ENCODE data around the gene CAMTA2.

CAMTA2 gene

DNA sequence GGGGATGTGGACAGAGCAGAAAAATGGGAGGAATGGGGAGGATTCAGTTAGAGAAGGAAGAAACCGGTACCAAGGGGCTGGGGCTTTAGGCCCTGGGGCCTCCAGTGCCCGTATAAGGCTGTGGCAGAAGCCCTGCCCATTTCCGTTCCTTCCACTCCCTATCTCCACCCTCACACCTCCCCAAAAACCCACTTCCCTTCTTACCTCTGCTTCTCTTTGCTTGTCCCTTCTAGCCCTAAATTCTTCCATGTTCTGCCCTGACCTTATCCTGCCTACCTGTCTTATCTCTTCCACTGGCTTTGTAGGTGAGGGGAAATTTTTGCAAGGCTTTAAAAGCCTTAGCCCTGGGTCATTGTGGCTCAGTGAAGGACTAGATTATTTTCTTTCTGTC lies 43.3 kb downstream of the CAMTA2 start:
- Histone ChIP-seq H3K4me3 (ENCODE audit: low read depth in 1 of 5, low read length in 5 of 5) (no peak overlapping the region), H3K9ac (ENCODE audit: low read length in 5 of 5) (peak overlapping the region in 1 of 5 donors; percentile 52), H3K27ac (ENCODE audit: low read depth, low read length) (peak overlapping the region; percentile 96), H3K4me1 (ENCODE audit: control insufficient read depth in 5 of 5, insufficient read depth in 5 of 5, low read length in 5 of 5) (peaks cover 10 to 61% (median 50%) of the 10 kb centered on the region in 5 donors), H3K27me3 (ENCODE audit: control insufficient read depth in 5 of 5, insufficient read depth in 4 of 5, low read length in 5 of 5) (no peaks in the 10 kb centered on the region), H3K9me3 (ENCODE audit: control insufficient read depth in 5 of 5, low read length in 5 of 5) (no peaks in the 10 kb centered on the region), H3K36me3 (ENCODE audit: control insufficient read depth in 5 of 5, insufficient read depth in 5 of 5, low read length in 5 of 5) (peaks cover 0 to 49% (median 44%) of the 10 kb centered on the region in 5 donors)

DNA sequence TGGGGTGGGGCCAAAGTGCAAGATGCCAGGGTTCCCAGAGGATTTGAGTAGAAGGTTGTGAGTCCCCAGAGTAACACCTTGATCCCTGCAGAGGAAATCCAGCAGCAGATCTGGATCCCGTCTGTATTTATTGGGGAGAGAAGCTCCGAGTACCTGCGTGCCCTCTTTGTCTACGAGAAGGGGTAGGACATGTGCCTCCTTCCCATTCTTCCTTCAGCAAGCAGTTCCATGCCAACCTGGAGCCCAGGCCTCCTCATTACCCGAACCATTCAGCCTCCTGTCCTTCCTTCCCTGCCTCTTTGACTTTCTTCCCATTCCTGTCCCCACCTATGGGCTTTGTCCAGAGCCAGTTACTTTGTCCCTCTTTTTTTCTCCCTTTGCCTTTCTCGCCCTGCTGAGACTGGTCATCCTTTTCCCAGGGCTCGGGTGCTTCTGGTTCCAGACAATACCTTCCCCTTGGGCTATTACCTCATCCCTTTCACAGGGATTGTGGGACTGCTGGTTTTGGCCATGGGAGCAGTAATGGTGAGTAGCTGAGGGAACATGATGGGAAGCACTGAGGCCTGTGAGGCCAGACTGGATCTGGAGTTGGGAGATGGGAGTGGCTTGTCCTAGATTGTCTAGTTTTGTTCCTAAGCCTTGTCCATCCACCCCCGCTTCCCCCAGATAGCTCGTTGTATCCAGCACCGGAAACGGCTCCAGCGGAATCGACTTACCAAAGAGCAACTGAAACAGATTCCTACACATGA lies 44.5 kb downstream of the CAMTA2 start:
- Histone ChIP-seq H3K9ac (ENCODE audit: low read length in 5 of 5) (peak overlapping the region in 4 of 5 donors; percentile 26 to 52 (median 34)), H3K4me3 (ENCODE audit: low read depth in 1 of 5, low read length in 5 of 5) (no peak overlapping the region), H3K27me3 (ENCODE audit: control insufficient read depth in 5 of 5, insufficient read depth in 4 of 5, low read length in 5 of 5) (no peaks in the 10 kb centered on the region), H3K36me3 (ENCODE audit: control insufficient read depth in 5 of 5, insufficient read depth in 5 of 5, low read length in 5 of 5) (peaks cover 0 to 55% (median 51%) of the 10 kb centered on the region in 5 donors), H3K27ac (ENCODE audit: low read depth, low read length) (peak overlapping the region; percentile 96), H3K9me3 (ENCODE audit: control insufficient read depth in 5 of 5, low read length in 5 of 5) (no peaks in the 10 kb centered on the region), H3K4me1 (ENCODE audit: control insufficient read depth in 5 of 5, insufficient read depth in 5 of 5, low read length in 5 of 5) (peaks cover 14 to 73% (median 60%) of the 10 kb centered on the region in 5 donors)

DNA sequence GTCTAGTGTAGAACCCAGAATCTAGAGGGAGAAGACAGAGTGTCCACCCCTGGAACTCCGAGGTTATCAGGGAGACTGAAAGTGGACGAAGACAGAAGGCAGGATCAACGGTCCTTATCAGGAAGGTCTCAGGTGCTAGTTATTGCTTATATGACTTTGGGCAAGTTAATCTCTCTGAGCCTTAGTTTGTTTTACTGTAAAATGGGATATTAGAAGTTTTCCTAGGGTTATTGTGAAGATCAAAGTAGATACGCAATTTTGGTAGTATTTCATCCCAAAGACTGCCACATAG lies 46.2 kb downstream of the CAMTA2 start:
- no peaks in the 10 kb centered on the region for H3K9me3 ChIP-seq (ENCODE audit: control insufficient read depth in 5 of 5, low read length in 5 of 5)
- peak overlapping the region in 4 of 5 donors; percentile 93 to 98 (median 97) for H3K9ac ChIP-seq (ENCODE audit: low read length in 5 of 5)
- H3K27me3 ChIP-seq (ENCODE audit: control insufficient read depth in 5 of 5, insufficient read depth in 4 of 5, low read length in 5 of 5) = no peaks in the 10 kb centered on the region
- peaks cover 0 to 64% (median 62%) of the 10 kb centered on the region in 5 donors for H3K36me3 ChIP-seq (ENCODE audit: control insufficient read depth in 5 of 5, insufficient read depth in 5 of 5, low read length in 5 of 5)
- peaks cover 14 to 64% (median 51%) of the 10 kb centered on the region in 5 donors for H3K4me1 ChIP-seq (ENCODE audit: control insufficient read depth in 5 of 5, insufficient read depth in 5 of 5, low read length in 5 of 5)
- peak overlapping the region; percentile 93 for H3K27ac ChIP-seq (ENCODE audit: low read depth, low read length)
- H3K4me3 ChIP-seq (ENCODE audit: low read depth in 1 of 5, low read length in 5 of 5) = peak overlapping the region; percentile 89 to 90 (median 90)

DNA sequence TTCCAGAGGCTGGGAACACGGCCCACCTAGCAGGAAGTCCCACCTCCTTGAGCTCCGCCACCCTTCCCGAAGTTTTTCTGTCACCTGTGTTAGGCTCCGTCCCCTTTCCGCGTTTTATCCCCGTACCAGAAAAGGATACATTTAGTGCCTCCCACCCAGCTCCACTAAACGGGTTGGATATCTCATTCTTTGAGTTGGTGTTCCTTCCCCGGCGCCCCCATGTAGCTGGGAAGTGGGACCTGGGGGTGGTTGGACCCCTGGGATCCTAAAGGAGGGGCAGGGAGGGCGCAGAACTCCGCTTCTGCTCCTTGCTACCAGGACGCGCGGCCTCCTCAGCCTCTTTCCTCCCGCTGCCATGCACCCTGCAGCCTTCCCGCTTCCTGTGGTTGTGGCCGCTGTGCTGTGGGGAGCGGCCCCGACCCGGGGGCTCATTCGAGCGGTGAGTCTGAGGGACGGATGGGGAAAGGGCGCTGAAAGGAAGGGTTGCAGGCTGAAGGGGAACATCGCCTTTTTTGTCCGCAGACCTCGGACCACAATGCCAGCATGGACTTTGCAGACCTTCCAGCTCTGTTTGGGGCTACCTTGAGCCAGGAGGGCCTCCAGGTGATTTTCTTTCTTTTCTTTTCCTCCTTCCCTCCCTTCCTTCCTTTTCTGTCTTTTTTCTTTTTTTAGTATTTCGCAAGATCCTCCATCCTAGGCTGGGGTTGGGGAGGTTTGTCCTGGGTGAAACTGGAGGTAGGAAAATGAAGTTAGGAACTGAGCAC lies 46.7 kb downstream of the CAMTA2 start:
- Histone ChIP-seq H3K9ac (ENCODE audit: low read length in 5 of 5) (peak overlapping the region; percentile 81 to 98 (median 97)), H3K9me3 (ENCODE audit: control insufficient read depth in 5 of 5, low read length in 5 of 5) (no peaks in the 10 kb centered on the region), H3K4me3 (ENCODE audit: low read depth in 1 of 5, low read length in 5 of 5) (peak overlapping the region; percentile 89 to 90 (median 90)), H3K27me3 (ENCODE audit: control insufficient read depth in 5 of 5, insufficient read depth in 4 of 5, low read length in 5 of 5) (no peaks in the 10 kb centered on the region), H3K36me3 (ENCODE audit: control insufficient read depth in 5 of 5, insufficient read depth in 5 of 5, low read length in 5 of 5) (peaks cover 0 to 64% (median 62%) of the 10 kb centered on the region in 5 donors), H3K4me1 (ENCODE audit: control insufficient read depth in 5 of 5, insufficient read depth in 5 of 5, low read length in 5 of 5) (peaks cover 11 to 59% (median 46%) of the 10 kb centered on the region in 5 donors), H3K27ac (ENCODE audit: low read depth, low read length) (peak overlapping the region; percentile 93)

DNA sequence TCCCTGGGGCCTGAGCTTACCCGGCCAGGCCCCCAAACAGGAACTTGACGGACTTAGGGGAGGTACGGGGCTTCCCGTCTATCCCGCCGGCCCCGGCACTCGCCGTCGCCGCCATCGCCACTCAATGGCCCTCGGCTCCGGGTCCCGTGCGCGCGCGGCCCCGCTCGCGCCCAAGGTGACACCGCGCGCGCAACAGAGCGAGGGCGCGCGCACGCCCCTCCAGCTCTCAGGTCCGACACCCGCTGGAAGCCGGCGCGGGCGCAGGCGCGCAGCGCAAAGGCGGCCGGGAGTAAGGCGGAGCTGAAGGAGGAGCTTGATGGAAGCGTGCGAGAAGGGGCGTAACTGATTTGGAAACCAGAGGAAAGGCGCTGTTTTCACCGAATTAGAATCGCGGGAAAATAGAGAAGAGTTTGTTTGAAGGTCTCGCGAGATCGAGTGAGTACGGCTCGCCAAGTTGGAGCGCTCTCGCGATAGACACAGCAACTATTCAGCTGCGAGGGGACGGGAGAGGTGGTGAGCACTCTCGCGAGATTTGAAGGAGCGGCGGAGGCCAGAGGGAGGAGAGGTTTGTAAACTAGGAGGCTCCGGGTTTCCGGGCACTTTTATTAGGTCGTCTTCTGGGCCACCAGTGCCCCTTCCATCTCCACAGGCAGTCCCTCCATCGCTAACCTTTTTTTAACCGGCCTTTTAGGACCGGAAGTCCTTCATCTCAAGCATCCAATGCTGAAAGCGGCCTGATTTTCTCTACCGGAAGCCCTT lies 47.5 kb downstream of the CAMTA2 start, which contains the start of the genes RNF167 and SLC25A11:
Gene RNF167, plus strand, starts transcription at position 473 of the 759 bp plus-strand sequence. CDS start 642 bp downstream, outside the sequence.
Gene SLC25A11, minus strand, starts transcription at position 251 of the 759 bp plus-strand sequence. Its CDS starts 136 bp downstream, at position 115.
- H3K36me3 ChIP-seq (ENCODE audit: control insufficient read depth in 5 of 5, insufficient read depth in 5 of 5, low read length in 5 of 5) = peaks cover 0 to 60% (median 56%) of the 10 kb centered on the region in 5 donors
- peak within 1 kb of the TSS; percentile 93 for H3K27ac ChIP-seq (ENCODE audit: low read depth, low read length)
- H3K9ac ChIP-seq (ENCODE audit: low read length in 5 of 5) = peak within 1 kb of the TSS; percentile 81 to 98 (median 97)
- H3K4me3 ChIP-seq (ENCODE audit: low read depth in 1 of 5, low read length in 5 of 5) = peak within 1 kb of the TSS; percentile 89 to 91 (median 90)
- H3K9me3 ChIP-seq (ENCODE audit: control insufficient read depth in 5 of 5, low read length in 5 of 5) = no peaks in the 10 kb centered on the region
- H3K4me1 ChIP-seq (ENCODE audit: control insufficient read depth in 5 of 5, insufficient read depth in 5 of 5, low read length in 5 of 5) = peaks cover 11 to 51% (median 38%) of the 10 kb centered on the region in 5 donors
- no peaks in the 10 kb centered on the region for H3K27me3 ChIP-seq (ENCODE audit: control insufficient read depth in 5 of 5, insufficient read depth in 4 of 5, low read length in 5 of 5)

DNA sequence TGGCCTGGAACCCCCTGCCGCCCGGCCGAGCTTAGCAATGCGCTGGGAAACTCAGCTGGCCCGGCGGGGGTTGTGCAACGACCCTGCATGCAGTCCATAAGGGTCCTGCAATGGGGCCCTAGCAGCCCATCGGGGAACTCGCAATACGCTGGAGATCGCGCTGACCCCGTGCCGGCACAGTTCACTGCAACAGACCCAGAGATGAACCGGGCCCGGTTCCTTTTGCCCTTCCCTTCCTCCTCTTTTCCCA lies 48.0 kb downstream of the CAMTA2 start:
- H3K36me3 ChIP-seq (ENCODE audit: control insufficient read depth in 5 of 5, insufficient read depth in 5 of 5, low read length in 5 of 5) = peaks cover 0 to 55% (median 51%) of the 10 kb centered on the region in 5 donors
- peak overlapping the region; percentile 89 to 91 (median 90) for H3K4me3 ChIP-seq (ENCODE audit: low read depth in 1 of 5, low read length in 5 of 5)
- H3K9me3 ChIP-seq (ENCODE audit: control insufficient read depth in 5 of 5, low read length in 5 of 5) = no peaks in the 10 kb centered on the region
- H3K9ac ChIP-seq (ENCODE audit: low read length in 5 of 5) = peak overlapping the region; percentile 73 to 98 (median 89)
- H3K4me1 ChIP-seq (ENCODE audit: control insufficient read depth in 5 of 5, insufficient read depth in 5 of 5, low read length in 5 of 5) = peaks cover 11 to 49% (median 36%) of the 10 kb centered on the region in 5 donors
- H3K27ac ChIP-seq (ENCODE audit: low read depth, low read length) = peak overlapping the region; percentile 93
- H3K27me3 ChIP-seq (ENCODE audit: control insufficient read depth in 5 of 5, insufficient read depth in 4 of 5, low read length in 5 of 5) = no peaks in the 10 kb centered on the region

DNA sequence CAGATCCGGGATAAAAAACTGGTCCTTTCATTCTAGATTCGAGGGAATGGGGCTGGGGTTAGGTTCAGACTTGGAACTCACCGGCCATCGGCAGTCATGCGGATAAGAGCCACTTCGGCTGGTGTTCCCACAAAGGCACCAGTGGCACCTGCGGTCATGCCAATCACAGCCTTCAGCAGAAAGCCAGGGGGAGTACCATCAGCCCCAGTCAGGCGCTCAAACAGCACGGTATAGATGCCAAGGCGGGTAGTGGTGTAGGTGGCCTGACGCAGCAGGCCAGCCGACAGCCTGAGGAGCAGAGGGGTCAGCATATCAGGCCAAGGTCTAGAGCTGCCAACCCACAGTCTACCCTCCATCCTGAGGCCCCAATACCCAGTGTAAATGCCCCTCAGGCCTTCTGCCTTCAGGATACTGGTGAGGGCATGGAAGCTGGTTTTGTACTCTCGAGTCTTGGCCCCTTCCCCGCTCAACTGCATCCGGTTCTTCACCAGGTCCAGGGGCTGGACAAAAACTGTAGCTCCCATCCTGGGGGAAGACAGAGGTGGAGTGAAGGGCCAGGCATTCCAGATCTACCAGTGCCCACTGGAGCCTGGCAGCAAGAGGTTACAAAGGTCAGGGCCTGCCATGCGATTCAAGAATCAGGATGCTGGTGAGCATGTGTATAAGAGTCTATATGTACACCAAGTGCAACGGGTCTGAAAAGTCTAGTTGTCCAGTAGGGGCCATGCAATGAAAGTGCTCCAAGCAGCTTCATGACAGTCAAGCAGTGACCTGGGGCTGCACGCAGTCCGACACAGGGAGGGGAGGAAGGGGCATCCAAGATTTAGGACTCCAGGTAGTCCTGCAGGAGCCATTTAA lies 48.6 kb downstream of the CAMTA2 start:
- peaks cover 11 to 52% (median 38%) of the 10 kb centered on the region in 5 donors for H3K4me1 ChIP-seq (ENCODE audit: control insufficient read depth in 5 of 5, insufficient read depth in 5 of 5, low read length in 5 of 5)
- peaks cover 0 to 50% (median 46%) of the 10 kb centered on the region in 5 donors for H3K36me3 ChIP-seq (ENCODE audit: control insufficient read depth in 5 of 5, insufficient read depth in 5 of 5, low read length in 5 of 5)
- H3K27me3 ChIP-seq (ENCODE audit: control insufficient read depth in 5 of 5, insufficient read depth in 4 of 5, low read length in 5 of 5) = no peaks in the 10 kb centered on the region
- peak overlapping the region; percentile 73 to 98 (median 89) for H3K9ac ChIP-seq (ENCODE audit: low read length in 5 of 5)
- peak overlapping the region; percentile 93 for H3K27ac ChIP-seq (ENCODE audit: low read depth, low read length)
- no peaks in the 10 kb centered on the region for H3K9me3 ChIP-seq (ENCODE audit: control insufficient read depth in 5 of 5, low read length in 5 of 5)
- H3K4me3 ChIP-seq (ENCODE audit: low read depth in 1 of 5, low read length in 5 of 5) = peak overlapping the region; percentile 89 to 91 (median 90)

DNA sequence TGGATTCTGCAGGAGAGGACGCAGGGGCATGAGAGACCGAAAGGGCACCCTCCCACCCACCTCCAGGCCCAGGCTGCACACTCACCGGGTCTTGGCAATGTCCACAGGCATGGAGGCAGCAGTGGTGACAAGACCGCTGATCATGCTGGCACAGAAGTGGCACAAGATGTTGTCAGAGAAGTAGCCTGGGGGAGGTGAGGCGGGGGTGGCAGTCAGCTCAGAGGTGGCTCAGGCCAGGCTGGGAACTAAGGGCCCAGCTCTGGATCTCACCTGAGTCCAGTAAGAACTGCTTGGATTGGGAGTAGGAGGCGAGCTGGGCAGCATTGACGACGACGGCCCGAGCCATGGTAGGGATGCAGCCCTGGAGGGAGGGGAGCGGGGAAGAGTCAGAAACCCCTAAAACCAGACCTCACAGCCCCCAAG lies 49.4 kb downstream of the CAMTA2 start:
- H3K27ac ChIP-seq (ENCODE audit: low read depth, low read length) = no peak overlapping the region

DNA sequence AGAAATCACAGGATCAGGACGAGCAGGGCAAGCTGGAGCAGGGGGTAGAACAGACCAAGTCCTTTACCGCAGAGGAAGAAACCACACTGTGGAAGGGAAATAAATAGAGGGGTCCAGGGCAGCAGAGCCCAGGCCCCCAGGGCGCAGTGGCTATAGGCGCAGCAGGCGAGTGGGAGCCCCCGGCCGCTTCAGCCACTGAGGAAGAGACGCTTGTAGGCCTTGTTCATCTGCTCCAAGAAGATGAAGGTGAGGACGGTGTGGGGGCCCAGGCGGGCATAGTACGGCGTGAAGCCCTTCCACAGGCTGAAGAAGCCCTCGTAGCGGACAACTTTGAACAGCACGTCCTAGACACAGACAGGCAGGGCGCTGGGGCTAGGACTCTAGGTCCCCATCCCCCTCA lies 49.9 kb downstream of the CAMTA2 start:
- Histone ChIP-seq H3K4me1 (ENCODE audit: control insufficient read depth in 5 of 5, insufficient read depth in 5 of 5, low read length in 5 of 5) (peaks cover 11 to 43% (median 39%) of the 10 kb centered on the region in 5 donors), H3K9me3 (ENCODE audit: control insufficient read depth in 5 of 5, low read length in 5 of 5) (no peaks in the 10 kb centered on the region), H3K27ac (ENCODE audit: low read depth, low read length) (no peak overlapping the region), H3K27me3 (ENCODE audit: control insufficient read depth in 5 of 5, insufficient read depth in 4 of 5, low read length in 5 of 5) (no peaks in the 10 kb centered on the region), H3K9ac (ENCODE audit: low read length in 5 of 5) (peak overlapping the region in 1 of 5 donors; percentile 91), H3K4me3 (ENCODE audit: low read depth in 1 of 5, low read length in 5 of 5) (no peak overlapping the region), H3K36me3 (ENCODE audit: control insufficient read depth in 5 of 5, insufficient read depth in 5 of 5, low read length in 5 of 5) (peaks cover 0 to 38% (median 33%) of the 10 kb centered on the region in 5 donors)

More for the DNA sequence above, 49.4 kb downstream of the CAMTA2 start:
- H3K4me3 ChIP-seq (ENCODE audit: low read depth in 1 of 5, low read length in 5 of 5) = no peak overlapping the region
- H3K9me3 ChIP-seq (ENCODE audit: control insufficient read depth in 5 of 5, low read length in 5 of 5) = no peaks in the 10 kb centered on the region
- peaks cover 11 to 47% (median 39%) of the 10 kb centered on the region in 5 donors for H3K4me1 ChIP-seq (ENCODE audit: control insufficient read depth in 5 of 5, insufficient read depth in 5 of 5, low read length in 5 of 5)
- H3K27me3 ChIP-seq (ENCODE audit: control insufficient read depth in 5 of 5, insufficient read depth in 4 of 5, low read length in 5 of 5) = no peaks in the 10 kb centered on the region
- H3K9ac ChIP-seq (ENCODE audit: low read length in 5 of 5) = peak overlapping the region in 2 of 5 donors; percentile 89 to 91
- H3K36me3 ChIP-seq (ENCODE audit: control insufficient read depth in 5 of 5, insufficient read depth in 5 of 5, low read length in 5 of 5) = peaks cover 0 to 43% (median 39%) of the 10 kb centered on the region in 5 donors

All from subcutaneous abdominal adipose tissue (tissue), 5 donors.